Prostate gland (tissue), 2 donors: ENCODE data around the gene GRID1. TPM values are rescaled to one million over a fixed set of nuclear protein-coding genes. Genes with fewer than 3 reads are reported as not detected.

Experiments used
- DNase-seq: peaks from one replicate; pipeline ENCODE4 v3.0.0-alpha.2; 2019; ENCODE audit warnings: low spot score
- H3K27ac ChIP-seq, 2 donors: fragments of 200-600 bp; sonication (generic); 2 replicates each; pipeline ENCODE4 v1.5.1; 2017 to 2019
- H3K27me3 ChIP-seq: fragments of 200-600 bp; sonication (generic); replicated peaks from 2 replicates; pipeline ENCODE4 v1.5.1; 2019; ENCODE audit not compliant: insufficient read depth
- H3K36me3 ChIP-seq, 2 donors: fragments of 200-600 bp; sonication (generic); 1 replicate in 1 of 2; 2 replicates in 1 of 2; pipeline versions ENCODE4 v1.5.1 to v1.8.1; 2017 to 2019
- H3K4me1 ChIP-seq: fragments of 200-600 bp; sonication (generic); replicated peaks from 2 replicates; pipeline ENCODE4 v1.5.1; 2019
- H3K4me3 ChIP-seq, 2 donors: fragments of 200-600 bp; sonication (generic); 2 replicates each; pipeline ENCODE4 v1.5.1; 2017 to 2019
- H3K9me3 ChIP-seq: fragments of 200-600 bp; sonication (generic); 2 replicates; pipeline ENCODE4 v1.5.1; 2017
- POLR2A ChIP-seq: fragments of 450-650 bp; IDR thresholded peaks from one replicate; pipeline ENCODE4 v1.6.1; 2016; ENCODE audit warnings: antibody characterized with exemption, mild to moderate bottlenecking
- POLR2AphosphoS5 ChIP-seq: sonication (generic); formaldehyde crosslinking; IDR thresholded peaks from one replicate; pipeline ENCODE4 v1.6.1; 2017; ENCODE audit warnings: antibody characterized with exemption
- WGBS: methylation state at CpG from one replicate; pipeline ENCODE4 v1.1.5; 2018; 5-methylcytosine and 5-hydroxymethylcytosine counted together
- intact Hi-C: fragments of 100-400 bp; cut with DNase I; formaldehyde crosslinking; loops from one replicate; pipeline ENCODE4 v1.14.2; 2022
- total RNA-seq, 2 donors: library from RNA; depleted of rRNA; stranded (reverse); fragments of >200 nt; gene quantifications; one replicate each; pipeline ENCODE4 v1.1.0, GENCODE V29; 2016
- TF ChIP-seq, protein P1 (sequence below), 4 experiments: fragments of 200-600 bp in 2 of 4; fragments of 450-650 bp in 2 of 4; sonication (generic) in 2 of 4; IDR thresholded peaks; 1 replicate in 3 of 4; 2 replicates in 1 of 4; pipeline ENCODE4 v1.5.1; 2016 to 2019; ENCODE audit warnings: antibody characterized with exemption in 4 of 4, mild to moderate bottlenecking in 2 of 4, moderate library complexity in 2 of 4

The GRID1 gene
- total RNA-seq, 2 donors from 2014 or later: 1.0 to 10.0 TPM

DNA sequence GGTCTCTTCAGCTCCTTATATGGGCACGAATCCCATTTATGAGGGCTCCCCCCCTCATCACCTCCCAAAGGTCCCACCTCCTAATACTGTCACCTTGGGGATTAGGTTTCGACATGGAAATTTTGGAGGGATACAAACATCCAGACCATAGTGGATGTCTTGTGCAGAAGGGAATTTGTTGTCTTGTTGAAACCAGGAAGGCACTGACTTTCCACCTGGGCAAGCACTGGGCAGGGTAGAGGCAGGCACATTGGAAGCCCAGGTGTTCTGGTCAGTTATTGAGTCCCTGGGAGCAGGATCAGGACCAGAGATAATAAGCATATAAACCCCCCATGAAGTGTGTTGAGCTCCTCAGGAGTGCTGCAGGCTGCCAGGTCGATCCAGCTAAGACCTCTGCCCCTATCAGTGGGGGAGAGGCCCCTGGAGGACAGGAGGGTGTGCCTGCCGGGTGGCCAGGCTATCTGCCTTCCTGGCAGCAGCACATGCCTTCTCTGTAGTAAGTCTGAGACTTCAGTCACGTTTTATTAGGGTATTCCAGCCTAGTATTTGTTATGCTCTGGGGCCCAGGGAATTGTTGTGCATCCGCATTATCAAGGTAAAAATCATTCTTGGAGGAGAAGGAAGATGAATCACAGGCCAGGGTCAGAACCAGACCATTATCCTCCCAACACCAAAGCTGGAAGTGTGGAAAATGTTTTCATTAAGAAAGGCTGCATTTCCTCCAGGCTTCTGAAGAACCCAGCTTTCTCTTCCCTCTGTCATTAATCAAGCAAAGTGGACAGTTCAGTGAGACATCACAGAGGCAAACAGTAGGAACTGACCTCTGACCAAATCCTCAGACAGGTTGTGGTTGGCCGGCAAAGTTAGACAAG, 503.1 kb downstream of the GRID1 start:
- H3K27me3 ChIP-seq: no peaks in the 10 kb centered on the region
- intact Hi-C loops: no loop called here
- no peak overlapping the region for H3K4me3 ChIP-seq
- no peaks in the 10 kb centered on the region for H3K4me1 ChIP-seq
- WGBS: 65% methylated on average over 7 of the region's 7 CpGs
- TF ChIP-seq POLR2AphosphoS5: no peak
- TF ChIP-seq, protein P1, sequence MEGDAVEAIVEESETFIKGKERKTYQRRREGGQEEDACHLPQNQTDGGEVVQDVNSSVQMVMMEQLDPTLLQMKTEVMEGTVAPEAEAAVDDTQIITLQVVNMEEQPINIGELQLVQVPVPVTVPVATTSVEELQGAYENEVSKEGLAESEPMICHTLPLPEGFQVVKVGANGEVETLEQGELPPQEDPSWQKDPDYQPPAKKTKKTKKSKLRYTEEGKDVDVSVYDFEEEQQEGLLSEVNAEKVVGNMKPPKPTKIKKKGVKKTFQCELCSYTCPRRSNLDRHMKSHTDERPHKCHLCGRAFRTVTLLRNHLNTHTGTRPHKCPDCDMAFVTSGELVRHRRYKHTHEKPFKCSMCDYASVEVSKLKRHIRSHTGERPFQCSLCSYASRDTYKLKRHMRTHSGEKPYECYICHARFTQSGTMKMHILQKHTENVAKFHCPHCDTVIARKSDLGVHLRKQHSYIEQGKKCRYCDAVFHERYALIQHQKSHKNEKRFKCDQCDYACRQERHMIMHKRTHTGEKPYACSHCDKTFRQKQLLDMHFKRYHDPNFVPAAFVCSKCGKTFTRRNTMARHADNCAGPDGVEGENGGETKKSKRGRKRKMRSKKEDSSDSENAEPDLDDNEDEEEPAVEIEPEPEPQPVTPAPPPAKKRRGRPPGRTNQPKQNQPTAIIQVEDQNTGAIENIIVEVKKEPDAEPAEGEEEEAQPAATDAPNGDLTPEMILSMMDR (IDR thresholded peaks at IDR 0.05): no peak
- no peak for TF ChIP-seq POLR2A
- no peaks in the 10 kb centered on the region for H3K36me3 ChIP-seq
- no peak overlapping the region for H3K27ac ChIP-seq
- no peak for DNase-seq
- H3K9me3 ChIP-seq: no peaks in the 10 kb centered on the region

DNA sequence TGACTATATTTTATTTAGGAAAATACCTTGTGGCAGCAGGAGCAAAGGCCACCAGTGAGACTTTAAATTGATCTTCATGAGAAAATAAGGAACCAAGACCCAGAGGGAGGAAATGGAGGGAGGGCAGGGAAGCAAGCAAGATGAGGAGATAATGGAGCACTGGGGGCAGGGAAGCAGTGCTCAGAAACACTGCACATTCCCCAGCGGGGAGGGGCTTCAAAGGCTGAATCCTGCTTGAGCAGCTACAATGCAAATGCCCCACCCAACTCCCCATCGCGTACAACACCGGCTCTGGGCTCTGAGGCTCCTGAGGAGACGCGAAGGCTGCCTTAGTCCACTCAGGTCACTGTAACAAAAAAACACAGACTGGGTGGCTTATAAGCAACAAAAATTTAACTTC, 503.8 kb downstream of the GRID1 start:
- no peaks in the 10 kb centered on the region for H3K9me3 ChIP-seq
- H3K27me3 ChIP-seq: no peaks in the 10 kb centered on the region
- TF ChIP-seq, protein P1 (IDR thresholded peaks at IDR 0.05): no peak
- TF ChIP-seq POLR2A (no peak), POLR2AphosphoS5 (no peak)
- H3K4me1 ChIP-seq: no peaks in the 10 kb centered on the region
- no peaks in the 10 kb centered on the region for H3K36me3 ChIP-seq
- DNase-seq: no peak
- no peak overlapping the region for H3K27ac ChIP-seq
- WGBS: 37% methylated on average over 6 of the region's 6 CpGs
- intact Hi-C loops: no loop called here
- no peak overlapping the region for H3K4me3 ChIP-seq

DNA sequence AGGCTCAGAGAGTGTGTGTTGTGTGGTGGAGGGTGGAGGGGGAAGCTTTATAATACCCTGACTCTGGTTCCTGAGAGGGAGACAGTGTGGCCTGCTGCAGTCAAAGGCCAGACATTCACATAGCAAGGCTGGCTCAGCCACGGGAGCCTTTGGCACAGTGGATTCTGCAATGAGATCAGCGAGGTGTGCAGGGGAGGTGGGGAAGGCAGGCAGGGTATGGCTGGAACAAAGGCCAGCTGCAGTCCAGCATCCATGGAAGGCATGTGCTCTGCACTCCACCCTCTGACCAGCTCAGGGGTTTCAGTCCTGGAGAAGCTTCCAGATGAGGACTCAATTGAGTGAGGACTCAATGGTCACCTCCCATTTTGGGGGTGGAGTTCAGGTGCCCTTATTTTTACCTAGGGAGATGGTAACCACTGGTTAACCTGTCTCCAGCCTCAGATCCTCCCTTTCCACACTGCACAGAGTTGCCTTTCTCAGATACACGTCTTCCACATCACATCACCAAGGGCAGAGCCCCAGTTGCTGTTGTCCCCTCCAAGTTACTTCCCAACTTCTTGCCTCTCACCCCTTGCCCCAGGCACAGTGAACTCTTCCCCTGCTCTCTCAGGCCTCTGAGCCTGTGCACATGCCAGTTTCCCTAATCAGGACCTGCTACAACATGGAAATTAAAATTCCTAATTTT, 504.9 kb downstream of the GRID1 start:
- no peaks in the 10 kb centered on the region for H3K9me3 ChIP-seq
- 64% methylated on average over 3 of the region's 3 CpGs for WGBS
- DNase-seq: no peak
- no peaks in the 10 kb centered on the region for H3K27me3 ChIP-seq
- H3K27ac ChIP-seq: no peak overlapping the region
- TF ChIP-seq POLR2A: no peak
- TF ChIP-seq, protein P1 (IDR thresholded peaks at IDR 0.05): no peak
- intact Hi-C loops: no loop called here
- no peaks in the 10 kb centered on the region for H3K4me1 ChIP-seq
- no peaks in the 10 kb centered on the region for H3K36me3 ChIP-seq
- H3K4me3 ChIP-seq: no peak overlapping the region

DNA sequence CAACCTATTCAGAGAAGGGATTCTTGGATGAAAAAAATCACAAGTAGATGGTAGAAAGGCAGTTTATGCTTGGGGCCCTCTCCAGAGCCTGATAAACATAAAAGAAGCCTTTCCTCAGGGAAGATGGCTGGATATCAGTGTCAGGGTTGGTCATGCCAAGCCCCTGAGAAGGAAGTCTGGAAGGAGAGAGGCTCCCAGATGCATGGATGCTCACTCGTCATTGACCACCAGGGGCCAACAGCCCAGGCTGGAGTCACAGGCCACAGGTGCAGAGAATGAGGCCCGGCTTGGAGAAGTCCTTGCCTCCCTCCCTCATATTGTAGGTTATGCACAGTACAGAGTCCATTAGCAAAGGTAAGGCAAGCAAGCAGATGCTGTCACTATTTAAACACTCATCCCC, 506.7 kb downstream of the GRID1 start:
- TF ChIP-seq, protein P1 (IDR thresholded peaks at IDR 0.05): no peak
- TF ChIP-seq POLR2A (no peak), POLR2AphosphoS5 (no peak)
- no peaks in the 10 kb centered on the region for H3K4me1 ChIP-seq
- H3K27ac ChIP-seq: no peak overlapping the region
- intact Hi-C loops: no loop called here
- no peaks in the 10 kb centered on the region for H3K36me3 ChIP-seq
- DNase-seq: no peak
- no peaks in the 10 kb centered on the region for H3K9me3 ChIP-seq
- WGBS: 87% methylated on average over 2 of the region's 2 CpGs
- H3K4me3 ChIP-seq: no peak overlapping the region
- H3K27me3 ChIP-seq: no peaks in the 10 kb centered on the region
